HG02884 (cell line): ENCODE results near the gene ZNF451.

ENCODE experiments used
- ATAC-seq: cut with Tn5 transposase; IDR thresholded peaks from one replicate; pipeline ENCODE4 v1.9.1; 2021; ENCODE audit warnings: mild to moderate bottlenecking, moderate library complexity; ENCODE audit not compliant: unreplicated experiment

The ZNF451 gene

DNA sequence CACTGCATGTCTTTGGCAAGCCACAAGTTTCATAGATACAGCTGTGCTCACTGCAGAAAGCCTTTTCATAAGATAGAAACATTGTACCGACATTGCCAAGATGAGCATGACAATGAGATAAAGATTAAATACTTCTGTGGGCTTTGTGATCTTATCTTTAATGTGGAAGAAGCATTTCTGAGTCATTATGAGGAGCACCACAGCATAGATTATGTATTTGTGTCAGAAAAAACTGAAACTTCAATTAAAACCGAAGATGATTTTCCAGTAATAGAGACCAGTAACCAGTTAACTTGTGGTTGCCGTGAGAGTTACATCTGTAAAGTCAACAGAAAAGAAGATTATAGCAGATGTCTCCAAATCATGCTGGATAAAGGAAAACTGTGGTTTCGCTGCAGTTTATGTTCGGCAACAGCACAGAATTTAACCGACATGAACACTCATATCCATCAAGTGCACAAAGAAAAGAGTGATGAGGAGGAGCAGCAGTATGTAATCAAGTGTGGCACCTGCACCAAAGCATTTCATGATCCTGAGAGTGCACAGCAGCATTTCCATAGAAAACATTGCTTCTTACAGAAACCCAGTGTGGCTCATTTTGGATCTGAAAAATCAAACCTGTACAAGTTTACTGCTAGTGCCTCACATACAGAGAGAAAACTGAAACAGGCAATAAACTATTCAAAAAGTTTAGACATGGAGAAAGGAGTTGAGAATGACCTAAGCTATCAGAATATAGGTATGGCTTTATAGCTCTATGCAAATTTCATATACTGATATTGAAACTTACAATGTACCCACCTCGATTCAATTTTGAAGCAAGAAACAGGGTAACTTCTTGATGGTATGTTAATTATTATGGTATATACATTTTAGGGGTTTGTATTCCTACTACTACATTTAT lies 58.2 kb downstream of the ZNF451 start:
- ATAC-seq: no peak

DNA sequence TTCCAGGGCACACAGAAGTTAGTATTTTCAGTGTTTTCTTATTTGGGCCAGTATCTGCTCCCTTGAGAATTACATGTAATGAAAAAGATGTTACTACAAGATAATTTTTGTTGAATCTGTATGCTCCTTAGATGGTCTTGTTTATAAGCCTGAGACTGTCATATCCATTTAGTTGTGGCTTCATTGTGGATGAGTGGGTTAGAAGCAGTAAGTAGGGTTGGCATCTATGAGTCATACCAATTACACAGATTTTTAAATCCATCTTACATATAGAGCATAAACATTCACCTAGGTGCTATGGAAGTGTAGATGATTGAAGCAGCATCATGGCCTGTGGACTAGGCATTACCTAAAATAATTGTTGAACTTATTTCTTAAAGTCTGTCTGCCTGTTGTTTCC lies 68.7 kb downstream of the ZNF451 start:
- no peak for ATAC-seq

DNA sequence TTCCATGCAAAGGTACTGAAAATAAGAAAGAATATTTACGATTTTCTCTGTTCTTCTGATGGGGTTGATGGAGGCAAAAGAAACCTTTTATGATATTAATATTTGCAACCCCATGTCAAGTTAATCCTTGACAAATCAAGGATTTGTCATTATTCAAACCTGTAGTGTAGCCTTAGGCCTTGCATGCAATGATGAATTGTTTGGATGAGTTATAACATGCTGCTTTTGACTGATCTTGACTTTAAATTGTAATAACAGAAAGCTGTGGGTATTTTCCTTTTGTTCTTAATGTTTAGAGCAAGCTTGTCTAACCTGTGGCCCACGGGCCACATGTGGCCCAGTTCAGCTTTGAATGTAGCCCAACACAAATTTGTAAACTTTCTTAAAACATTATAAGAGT lies 69.1 kb downstream of the ZNF451 start:
- no peak for ATAC-seq

DNA sequence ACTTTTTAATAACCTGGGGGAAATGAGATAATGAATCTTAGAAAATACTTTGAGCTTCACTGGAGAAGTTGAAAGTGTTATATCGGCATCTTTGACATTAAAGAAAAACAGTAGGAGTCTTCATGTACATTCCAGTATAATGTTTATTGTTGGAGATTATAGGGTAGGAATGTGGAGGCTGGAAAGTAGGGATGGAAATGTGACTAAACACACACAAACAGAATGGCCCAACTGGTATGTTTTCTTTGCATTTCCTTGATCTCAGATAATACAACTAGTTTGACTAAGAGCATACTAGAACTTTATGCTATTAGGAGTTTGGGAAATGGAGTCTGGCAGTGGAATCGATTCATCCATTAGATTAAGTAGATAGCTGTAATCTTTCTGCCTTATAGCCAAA lies 72.0 kb downstream of the ZNF451 start:
- no peak for ATAC-seq

DNA sequence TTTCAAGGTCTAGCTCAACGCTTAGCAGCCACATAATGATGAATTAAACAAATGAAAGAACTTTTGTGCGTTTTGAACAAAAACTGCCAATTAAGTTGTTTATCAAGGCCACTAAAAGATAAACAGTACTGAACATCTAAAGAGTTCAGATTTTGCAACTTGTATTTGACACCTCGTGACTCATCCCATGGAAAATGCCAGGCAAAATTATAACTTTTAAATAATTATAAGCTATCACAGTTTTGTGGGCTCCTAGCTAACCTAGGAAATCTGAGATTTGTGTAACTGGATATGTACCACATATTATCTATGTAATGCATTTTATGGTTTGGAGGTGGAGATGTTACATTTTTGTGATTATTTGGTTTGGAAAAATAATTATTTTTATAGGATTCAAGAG lies 72.5 kb downstream of the ZNF451 start:
- no peak for ATAC-seq

DNA sequence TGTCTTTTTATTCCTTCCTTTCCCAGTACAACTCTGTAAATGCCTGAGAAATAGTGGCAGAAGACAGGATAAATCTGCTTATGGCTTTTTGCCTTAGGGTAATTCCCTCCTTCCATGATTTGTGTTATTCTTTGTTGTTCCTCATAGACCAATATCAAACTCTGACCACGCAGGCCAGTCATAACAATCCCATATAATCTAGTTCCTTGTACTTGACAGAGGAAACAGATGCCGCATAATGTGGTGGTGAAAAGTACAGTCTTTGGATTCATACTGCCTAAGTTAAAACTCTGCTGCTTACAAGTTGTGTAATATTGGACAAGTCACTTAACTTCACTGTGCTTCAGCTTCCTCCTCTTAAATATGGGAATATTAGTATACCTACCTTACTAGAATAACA lies 74.0 kb downstream of the ZNF451 start:
- ATAC-seq: no peak

DNA sequence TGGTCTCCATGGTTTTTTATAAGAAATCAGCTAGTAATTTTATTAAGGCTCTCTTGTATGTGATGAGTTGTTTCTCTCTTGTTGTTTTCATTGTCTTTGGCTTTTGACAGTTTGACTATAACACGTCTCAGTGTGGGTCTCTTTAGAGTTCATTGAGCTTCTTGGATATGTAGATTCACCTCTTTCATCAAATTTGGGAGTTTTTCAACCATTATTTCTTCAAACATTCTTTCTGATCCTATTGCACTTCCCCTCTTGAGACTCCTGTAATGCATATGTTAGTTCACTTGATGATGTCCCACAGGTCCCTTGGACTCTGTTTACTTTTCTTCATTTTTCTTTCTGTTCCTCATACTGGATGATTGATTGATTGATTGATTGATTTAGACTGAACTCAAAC lies 75.1 kb downstream of the ZNF451 start:
- ATAC-seq: no peak

DNA sequence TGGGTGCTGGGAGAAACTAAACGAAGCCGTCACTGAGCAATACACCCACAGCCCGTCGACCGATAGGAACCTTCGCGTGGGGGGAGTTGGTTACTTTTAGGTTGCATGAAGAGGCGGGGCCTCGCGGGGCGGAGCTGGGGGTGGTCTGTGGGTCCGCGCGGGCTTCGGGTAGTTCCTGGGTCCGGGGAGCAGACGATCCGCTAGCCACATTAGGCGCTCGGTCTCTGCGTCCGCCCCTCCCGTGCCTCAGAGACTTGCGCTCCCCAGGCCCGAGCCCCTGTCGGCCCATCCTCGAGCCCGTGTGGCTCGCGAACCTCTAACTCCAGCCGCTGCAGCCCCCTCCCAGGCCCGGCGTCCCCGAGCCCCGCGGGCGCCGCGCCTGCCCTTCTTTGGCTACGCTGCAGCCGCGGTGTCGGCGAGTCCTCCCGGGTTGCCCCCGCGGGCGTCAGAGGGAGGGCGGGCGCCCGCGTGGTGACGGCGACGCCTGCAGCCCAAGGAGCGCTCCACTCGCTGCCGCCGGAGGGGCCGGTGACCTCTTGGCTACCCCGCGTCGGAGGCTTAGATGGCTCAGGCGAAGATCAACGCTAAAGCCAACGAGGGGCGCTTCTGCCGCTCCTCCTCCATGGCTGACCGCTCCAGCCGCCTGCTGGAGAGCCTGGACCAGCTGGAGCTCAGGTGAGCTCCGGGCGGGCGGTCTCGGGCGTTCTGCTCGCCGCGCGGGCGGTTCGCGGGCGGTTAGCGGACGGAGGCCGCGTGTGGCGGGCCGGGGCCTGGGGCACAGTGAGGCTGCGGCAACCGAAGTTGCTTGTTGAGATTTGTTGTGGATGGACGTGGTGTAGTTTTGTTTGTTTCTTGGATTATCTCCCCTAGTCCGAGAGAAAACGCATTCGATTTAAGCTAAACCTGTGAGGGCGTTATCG lies 82.4 kb downstream of the ZNF451 start, which contains the start of gene BAG2:
TSS of gene BAG2 (plus strand) at position 191 of the 920 bp plus-strand sequence. CDS start at position 563, 372 bp downstream.
- peak; percentile 83 for ATAC-seq

DNA sequence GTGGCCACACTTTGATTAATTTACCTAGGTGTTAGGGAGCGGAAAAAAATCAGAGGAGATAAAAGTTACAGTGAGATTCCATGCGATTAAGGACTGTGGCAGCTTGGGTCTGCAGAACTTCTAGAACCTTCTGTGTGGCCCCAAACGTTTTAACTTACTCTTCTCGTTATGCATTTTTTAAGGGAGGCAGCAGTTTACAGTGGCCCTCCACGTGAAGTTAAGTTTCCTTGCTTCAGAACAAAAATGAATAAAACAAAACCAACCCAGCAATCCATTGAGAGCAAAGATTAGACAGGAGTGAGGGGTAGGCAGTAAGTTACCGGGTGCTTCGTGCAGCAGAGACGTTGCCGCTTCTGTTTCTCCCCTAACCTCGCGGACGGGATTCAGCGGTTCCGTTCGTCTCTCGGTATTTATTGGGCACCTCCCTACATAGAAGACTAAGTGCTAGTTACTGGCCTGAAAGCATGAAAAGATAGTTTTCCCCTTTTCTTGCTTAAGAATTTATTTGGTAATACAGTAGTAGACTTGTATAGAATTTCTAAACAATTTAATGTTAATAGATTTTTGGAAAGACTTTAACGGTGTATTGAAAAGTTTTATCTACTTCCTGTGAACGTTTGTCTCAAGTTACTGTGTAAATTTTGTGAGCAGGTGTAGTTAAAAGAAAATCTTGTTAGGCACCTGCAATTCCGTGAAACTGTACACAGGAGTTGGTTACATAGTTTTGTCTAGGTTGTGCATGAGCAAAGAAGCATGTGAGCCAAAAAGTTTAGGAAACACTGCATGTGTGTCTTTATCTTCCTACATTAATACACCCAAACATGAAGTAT lies 83.3 kb downstream of the ZNF451 start:
- ATAC-seq: no peak

DNA sequence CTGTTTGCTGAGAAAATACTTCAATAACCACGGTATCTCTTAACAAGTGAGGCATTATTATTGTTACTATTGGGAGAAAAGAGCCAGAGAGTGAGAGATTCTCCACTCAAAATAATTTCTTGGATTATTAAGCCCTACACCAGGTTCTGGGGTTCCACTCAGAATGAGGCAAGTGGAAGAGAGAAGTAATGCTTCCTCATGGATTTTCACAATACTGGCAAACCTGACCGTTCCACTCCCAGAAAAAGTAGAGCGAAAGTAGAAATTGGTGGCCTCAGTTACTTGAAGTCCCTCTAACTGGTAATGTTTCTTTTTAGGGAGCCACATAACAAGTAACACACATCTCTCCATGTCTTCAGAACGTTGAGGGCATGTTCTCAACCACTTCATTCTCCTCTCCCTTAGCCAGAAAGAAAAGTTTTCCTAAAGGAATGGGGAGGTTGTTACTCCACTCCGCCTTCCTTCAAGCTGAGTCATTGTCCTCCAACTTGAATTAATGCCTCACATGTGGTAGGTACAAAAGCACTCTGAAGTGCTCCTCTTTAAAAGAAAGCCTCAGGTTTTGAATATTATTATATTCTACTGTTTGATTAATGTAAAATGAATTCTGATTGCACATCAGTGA lies 84.0 kb downstream of the ZNF451 start:
- ATAC-seq: no peak

DNA sequence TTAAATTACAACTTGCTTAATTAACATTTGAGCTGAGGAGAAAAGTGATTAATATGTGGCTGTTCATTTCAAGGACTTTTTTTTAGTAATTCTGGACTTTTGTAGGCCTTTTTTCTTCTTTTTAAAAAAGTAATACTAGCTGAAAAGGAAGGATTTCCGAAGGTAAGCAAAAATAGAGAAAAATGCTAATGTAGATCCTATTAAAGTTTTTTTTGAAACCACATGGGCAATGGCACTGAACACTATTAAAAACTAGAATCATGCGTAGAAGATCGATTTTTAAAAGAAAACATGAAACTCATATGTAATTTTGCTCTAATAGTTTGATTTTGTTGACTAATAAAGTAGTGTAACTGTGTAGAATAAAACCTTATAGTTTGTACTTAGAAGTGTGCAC lies 84.5 kb downstream of the ZNF451 start:
- no peak for ATAC-seq

DNA sequence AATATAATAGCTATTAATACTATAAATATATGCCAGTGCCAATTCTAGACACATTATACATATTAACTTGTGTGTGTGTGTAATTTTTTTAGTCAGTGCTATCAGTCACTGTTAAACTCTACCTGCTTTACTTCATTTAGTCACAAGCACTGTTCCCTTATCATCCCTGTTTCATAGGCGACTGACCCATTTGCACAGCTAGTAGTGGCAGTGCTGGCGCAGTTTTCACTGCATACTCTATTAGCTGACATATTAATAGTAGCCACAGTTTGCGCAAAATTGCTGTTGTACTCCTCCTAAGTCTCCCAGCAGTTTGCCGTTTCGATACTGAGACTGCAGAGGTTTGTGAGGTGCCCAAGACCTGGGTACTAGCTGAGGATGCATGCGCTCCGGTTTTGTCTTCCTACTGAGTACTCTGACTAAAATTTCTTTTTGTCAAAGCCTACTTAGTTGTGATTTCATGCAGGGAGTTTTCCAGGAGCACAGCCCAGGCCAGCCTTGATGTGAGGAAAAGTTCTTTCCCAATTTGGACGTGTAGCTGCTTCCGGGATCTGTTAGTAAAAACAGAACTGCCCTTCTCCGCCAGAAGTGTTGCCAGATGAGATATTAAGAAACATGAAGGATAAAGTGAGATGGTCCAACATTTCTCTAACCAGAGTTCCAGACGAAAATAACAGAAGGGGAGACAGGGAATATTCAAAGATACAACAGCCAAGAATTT lies 87.7 kb downstream of the ZNF451 start:
- no peak for ATAC-seq

DNA sequence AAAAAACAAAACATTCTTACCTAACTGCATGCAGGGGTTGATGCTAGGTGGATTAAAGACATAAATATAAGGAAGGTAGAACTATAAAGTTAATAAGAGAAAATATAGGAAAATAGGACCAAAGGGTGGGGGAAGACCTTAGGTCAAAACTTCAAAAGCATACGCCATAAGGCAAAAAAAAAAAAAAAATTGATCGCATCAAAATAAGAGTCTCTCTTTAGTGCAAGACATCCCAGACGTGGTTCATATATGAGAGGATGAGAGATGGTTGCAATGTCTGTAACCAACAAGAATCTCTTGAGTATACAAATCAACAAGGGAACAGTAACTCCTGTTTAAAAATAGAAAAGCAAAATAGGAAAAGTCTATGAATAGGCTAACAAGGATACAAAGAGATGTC lies 90.6 kb downstream of the ZNF451 start:
- ATAC-seq: no peak

DNA sequence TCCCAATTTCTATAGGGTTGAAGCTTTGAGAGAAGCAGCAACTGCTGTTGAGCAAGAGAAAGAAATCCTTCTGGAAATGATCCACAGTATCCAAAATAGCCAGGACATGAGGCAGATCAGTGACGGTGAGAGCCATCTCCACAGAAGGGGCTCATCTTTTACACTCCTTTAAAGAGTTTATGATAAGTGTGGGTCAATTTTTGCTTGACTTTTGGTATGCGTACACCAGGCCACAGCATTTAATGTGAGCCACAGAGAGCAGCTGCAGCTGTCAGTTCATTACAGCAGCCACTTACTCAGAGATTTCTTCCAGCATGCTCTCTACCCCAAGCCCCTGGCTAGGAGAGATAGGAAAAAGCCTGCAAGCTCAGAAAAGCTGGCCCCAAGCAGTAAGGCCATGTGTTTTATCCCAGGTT lies 92.0 kb downstream of the ZNF451 start:
- no peak for ATAC-seq

DNA sequence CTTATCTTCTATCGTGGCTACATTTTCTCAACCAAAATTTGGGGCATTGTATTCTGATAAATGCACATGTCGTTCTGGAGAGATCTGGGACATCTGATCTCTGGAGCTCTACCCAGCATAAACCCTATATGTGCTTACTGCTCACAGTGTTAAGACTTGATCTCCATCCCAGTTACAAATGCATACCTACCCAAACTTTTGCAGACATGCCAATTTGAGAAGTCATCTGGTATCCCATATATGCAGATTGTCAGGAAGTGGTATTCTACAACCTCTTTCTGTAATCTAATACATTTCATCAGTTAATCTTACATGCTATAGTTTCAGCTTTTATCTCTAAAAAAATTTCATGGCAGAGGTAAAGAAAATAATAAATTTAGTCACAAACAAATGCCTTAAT lies 93.3 kb downstream of the ZNF451 start:
- no peak for ATAC-seq

DNA sequence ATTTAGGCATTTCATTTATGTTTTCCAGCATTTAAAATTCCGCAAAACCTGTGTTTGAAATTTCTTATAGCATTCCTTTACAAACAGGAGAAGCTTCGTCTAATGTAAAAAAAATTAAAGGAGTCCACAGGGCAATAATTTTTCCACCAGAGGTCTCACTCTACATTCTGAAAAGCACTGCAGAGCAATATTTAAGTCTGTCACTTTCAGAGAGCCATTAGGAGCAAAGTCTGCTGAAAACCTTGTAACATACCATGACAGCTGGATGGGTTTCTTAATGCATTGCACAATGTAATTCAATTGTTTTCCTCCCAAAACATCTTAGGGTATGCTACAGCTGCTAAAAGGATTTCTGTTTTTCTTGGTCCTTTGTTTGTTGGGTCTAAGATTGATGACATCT lies 100.2 kb downstream of the ZNF451 start:
- ATAC-seq: no peak

DNA sequence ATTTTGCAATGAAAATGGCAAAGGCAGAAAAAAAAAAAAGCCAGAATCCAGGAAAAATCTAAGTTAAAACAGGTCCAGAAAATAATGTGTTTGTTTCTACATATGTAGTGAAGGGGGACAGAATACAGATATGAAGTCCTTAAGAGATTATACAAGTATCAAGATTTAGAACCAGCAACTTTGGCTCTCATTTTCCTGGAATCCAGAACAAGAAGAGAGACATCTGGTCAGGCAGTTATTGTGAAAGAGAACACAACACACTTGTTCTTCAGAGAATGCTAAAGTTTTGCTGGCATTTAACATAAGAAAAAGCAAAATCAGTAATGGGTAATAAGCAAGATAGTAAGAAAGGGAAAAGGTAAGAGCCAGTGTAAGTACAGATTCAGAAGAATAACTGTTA lies 103.2 kb downstream of the ZNF451 start:
- ATAC-seq: no peak

DNA sequence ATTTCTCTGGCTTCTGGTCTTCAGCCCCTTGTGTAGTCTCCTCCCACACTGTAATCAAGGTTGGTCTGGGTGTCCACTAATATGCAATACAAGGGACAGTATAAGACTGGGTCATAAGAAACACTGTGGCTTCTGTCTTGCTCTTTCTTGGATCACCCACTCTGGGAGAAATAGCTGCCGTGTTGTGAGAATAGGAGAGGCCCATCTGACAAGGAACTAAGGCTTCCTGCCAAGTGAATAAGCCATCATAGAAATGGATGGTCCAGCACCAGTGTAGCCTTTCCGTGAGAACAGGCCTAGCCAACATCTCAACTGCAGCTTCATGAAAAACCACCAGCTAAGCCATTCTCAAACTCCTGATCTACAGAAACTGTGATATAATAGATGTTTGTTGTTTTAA lies 105.5 kb downstream of the ZNF451 start:
- ATAC-seq: no peak

DNA sequence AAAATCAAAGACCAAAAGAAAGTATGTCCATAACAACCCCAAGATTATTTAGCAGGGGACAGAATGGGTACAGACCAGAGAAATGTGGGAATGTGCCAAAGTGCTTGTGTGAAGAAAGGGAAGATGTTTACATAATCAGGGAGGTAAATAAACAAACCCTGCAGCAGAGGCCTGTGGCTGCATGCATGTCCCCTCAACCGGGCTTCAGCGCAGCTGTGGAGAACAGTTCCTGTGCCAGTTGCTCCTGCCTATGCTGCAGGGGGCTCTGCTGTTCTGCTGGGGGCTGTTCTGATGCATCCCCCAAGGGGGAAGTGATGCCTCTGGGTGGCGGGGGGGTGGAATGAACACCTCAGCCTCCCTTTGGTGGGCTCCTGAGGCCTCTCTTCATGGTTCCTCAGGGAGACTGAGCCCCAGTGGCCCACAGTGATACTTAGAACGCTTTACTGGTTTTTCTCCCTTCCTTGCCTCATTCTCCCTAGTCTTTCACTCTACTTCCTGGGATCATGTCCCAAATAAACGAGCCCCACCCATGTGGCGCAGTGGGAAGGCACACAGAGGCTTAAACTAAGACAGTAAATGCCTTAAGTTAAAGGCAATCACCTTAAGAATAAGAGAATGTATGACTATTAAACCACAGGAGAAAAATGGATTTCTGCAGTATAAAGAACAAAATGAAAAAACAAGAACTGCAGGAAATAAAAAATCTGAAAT lies 109.1 kb downstream of the ZNF451 start:
- no peak for ATAC-seq
